Measurements from ENCODE around the gene STARD5. TPM values are rescaled to one million over a fixed set of nuclear protein-coding genes. Genes with fewer than 3 reads are reported as not detected.

STARD5 gene
- polyA plus RNA-seq, 1 experiment, result 19.0 TPM

DNA sequence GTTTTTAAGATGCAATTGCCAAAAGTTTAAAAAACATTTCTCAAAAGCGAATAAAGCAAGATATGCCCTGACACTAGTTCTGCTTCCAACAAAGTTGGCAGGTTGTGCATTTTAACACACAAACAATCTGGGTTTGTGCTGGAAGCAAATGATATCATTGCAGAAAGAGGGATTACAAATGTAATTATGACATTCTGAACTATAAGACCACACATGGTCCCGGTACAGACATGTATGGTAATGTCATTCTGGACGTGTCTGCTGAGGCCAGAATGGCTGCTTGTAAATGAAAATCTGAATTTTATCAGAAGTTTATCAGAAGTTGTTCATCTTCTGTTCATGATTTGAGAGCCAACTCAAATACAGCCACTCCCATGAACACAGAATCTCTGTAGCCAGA lies 39.3 kb upstream of the STARD5 start:
- POLR2A ChIA-PET, result no interaction called here
- no peak for DNase-seq (ENCODE audit: low read depth, low spot score)
- CTCF ChIA-PET, result no interaction called here
- no peaks in the 10 kb centered on the region for H3K9me3 ChIP-seq (ENCODE audit: control insufficient read depth, insufficient read depth, low read length)
- H3K27ac ChIP-seq (ENCODE audit: low read depth, low read length), result no peak overlapping the region
- H3K27me3 ChIP-seq (ENCODE audit: control insufficient read depth, insufficient read depth, low read length), result peaks cover under 1% of the 10 kb centered on the region
- TF ChIP-seq, protein P1, sequence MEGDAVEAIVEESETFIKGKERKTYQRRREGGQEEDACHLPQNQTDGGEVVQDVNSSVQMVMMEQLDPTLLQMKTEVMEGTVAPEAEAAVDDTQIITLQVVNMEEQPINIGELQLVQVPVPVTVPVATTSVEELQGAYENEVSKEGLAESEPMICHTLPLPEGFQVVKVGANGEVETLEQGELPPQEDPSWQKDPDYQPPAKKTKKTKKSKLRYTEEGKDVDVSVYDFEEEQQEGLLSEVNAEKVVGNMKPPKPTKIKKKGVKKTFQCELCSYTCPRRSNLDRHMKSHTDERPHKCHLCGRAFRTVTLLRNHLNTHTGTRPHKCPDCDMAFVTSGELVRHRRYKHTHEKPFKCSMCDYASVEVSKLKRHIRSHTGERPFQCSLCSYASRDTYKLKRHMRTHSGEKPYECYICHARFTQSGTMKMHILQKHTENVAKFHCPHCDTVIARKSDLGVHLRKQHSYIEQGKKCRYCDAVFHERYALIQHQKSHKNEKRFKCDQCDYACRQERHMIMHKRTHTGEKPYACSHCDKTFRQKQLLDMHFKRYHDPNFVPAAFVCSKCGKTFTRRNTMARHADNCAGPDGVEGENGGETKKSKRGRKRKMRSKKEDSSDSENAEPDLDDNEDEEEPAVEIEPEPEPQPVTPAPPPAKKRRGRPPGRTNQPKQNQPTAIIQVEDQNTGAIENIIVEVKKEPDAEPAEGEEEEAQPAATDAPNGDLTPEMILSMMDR (IDR thresholded peaks at IDR 0.05; ENCODE audit: low read depth, low read length), result no peak
- no peak overlapping the region for H3K4me3 ChIP-seq (ENCODE audit: low read depth, low read length)

DNA sequence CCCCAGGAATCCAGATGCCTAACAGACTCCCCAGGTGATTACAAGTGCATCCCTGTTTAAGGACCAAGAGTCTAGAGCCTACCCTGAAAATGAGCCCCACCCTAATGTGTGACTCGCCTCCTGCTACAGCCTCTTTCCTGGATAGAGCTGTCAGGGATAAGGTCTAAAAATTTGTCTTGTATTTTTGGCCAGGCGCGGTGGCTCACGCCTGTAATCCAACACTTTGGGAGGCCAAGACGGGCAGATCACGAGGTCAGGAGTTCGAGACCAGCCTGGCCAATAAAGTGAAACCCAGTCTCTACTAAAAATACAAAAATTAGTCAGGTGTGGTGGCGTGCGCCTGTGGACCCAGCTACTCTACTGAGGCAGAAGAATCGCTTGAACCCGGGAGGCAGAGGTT lies 38.8 kb upstream of the STARD5 start:
- POLR2A ChIA-PET, result no interaction called here
- Histone ChIP-seq H3K27ac (ENCODE audit: low read depth, low read length) (no peak overlapping the region), H3K4me3 (ENCODE audit: low read depth, low read length) (no peak overlapping the region), H3K27me3 (ENCODE audit: control insufficient read depth, insufficient read depth, low read length) (peaks cover 3% of the 10 kb centered on the region), H3K9me3 (ENCODE audit: control insufficient read depth, insufficient read depth, low read length) (no peaks in the 10 kb centered on the region)
- no peak for DNase-seq (ENCODE audit: low read depth, low spot score)
- CTCF ChIA-PET, result no interaction called here
- TF ChIP-seq, protein P1 (IDR thresholded peaks at IDR 0.05; ENCODE audit: low read depth, low read length), result no peak

DNA sequence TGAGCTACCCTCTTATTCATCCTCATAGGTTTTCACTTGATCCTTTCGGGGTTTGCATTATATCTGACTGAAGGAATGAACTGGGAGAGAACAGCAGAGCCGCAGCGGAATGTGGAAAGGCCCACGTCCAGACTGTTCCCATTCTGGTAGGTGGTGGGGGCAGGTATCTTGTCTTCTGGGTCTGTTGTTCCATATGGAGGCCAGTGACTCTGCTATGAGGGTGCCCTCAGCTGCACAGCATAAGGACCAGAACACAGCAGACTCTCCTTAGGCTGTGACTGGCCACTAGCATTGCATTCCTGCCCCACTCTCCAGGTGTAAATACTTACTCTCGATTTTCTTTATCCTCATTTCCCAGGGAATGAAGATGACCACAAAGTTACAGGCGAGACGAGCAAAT lies 38.0 kb upstream of the STARD5 start:
- CTCF ChIA-PET, result no interaction called here

DNA sequence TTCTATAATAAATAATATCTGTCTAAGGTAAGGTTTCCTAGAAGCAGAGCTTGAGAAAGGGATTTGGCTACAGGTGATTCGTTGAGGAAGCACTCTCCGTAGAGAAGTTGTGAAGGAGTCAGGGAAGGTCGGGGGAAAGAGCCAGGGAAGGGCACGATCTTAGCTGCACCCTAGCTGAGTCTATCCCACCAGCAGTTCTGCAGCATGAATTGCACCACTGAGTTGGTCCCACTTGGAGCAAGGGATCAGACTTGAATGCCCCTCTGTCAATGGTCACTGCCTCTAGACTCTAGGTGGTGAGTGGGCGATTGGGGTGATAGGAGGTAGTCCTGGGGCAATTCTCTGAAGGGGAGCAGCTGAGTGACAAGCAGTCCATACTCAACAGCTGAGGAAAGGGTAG lies 36.5 kb upstream of the STARD5 start:
- Histone ChIP-seq H3K9me3 (ENCODE audit: control insufficient read depth, insufficient read depth, low read length) (no peaks in the 10 kb centered on the region; the same call in 1 of the 2 replicates), H3K4me3 (ENCODE audit: low read depth, low read length) (no peak overlapping the region), H3K27ac (ENCODE audit: low read depth, low read length) (no peak overlapping the region), H3K27me3 (ENCODE audit: control insufficient read depth, insufficient read depth, low read length) (peaks cover 3% of the 10 kb centered on the region)
- no peak for DNase-seq (ENCODE audit: low read depth, low spot score)
- TF ChIP-seq, protein P1 (IDR thresholded peaks at IDR 0.05; ENCODE audit: low read depth, low read length), result no peak
- CTCF ChIA-PET, result no interaction called here
- POLR2A ChIA-PET, result no interaction called here

More for the DNA sequence above, 38.0 kb upstream of the STARD5 start:
- H3K9me3 ChIP-seq (ENCODE audit: control insufficient read depth, insufficient read depth, low read length), result no peaks in the 10 kb centered on the region
- no peak for DNase-seq (ENCODE audit: low read depth, low spot score)
- peaks cover 3% of the 10 kb centered on the region for H3K27me3 ChIP-seq (ENCODE audit: control insufficient read depth, insufficient read depth, low read length)
- POLR2A ChIA-PET, result no interaction called here
- TF ChIP-seq, protein P1 (IDR thresholded peaks at IDR 0.05; ENCODE audit: low read depth, low read length), result no peak
- no peak overlapping the region for H3K4me3 ChIP-seq (ENCODE audit: low read depth, low read length)
- no peak overlapping the region for H3K27ac ChIP-seq (ENCODE audit: low read depth, low read length)

DNA sequence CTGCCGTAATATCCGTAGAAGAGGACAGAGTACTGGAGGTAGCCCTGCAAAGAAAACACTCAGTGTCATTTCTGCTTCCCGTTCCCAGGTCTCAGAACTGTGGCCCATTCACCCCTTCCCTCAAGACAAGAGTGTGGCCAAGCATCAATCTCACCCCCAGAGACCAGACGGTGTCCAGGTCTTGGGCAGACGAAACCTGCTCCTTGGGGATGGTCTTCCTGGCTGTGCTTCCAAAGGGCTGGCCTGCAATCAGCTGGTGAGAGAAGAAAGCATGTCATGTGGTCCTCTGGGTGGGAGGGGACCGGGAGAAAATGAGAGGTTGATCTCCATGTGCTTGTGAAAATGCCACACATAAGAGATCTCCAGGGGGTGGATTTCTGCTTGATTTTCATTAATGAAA lies 34.3 kb upstream of the STARD5 start:
- TF ChIP-seq, protein P1 (IDR thresholded peaks at IDR 0.05; ENCODE audit: low read depth, low read length), result no peak
- H3K27me3 ChIP-seq (ENCODE audit: control insufficient read depth, insufficient read depth, low read length), result peaks cover 3% of the 10 kb centered on the region
- no peak overlapping the region for H3K27ac ChIP-seq (ENCODE audit: low read depth, low read length)
- no peak overlapping the region for H3K4me3 ChIP-seq (ENCODE audit: low read depth, low read length)
- H3K9me3 ChIP-seq (ENCODE audit: control insufficient read depth, insufficient read depth, low read length), result no peaks in the 10 kb centered on the region; the same call in 1 of the 2 replicates
- CTCF ChIA-PET, result no interaction called here
- no peak for DNase-seq (ENCODE audit: low read depth, low spot score)
- POLR2A ChIA-PET, result no interaction called here

Data from AG04450 (cell line).